ENCODE results near the gene TEX14.
"Not testable (repeated sequence)": the region's sequence is repeated elsewhere in the genome, so short reads cannot be mapped to it uniquely, and the experiment has no call there.

TEX14 gene

GRCh38 chr17:58692239-58693055, 602 bp upstream of the TEX14 start, which contains the start of gene RAD51C:
Gene RAD51C (plus strand): TSS chr17:58692602. CDS start chr17:58692644, 42 bp downstream.
- DNase-seq, result peak; percentile 95

- not testable (repeated sequence) for DNase-seq
These were observed 1.8 kb downstream of the TEX14 start for GRCh38 chr17:58690033-58690432.

- no peak for DNase-seq
These were observed 3.3 kb downstream of the TEX14 start for GRCh38 chr17:58688521-58688920.

GRCh38 chr17:58686980-58687379, 4.9 kb downstream of the TEX14 start:
- DNase-seq, result no peak

GRCh38 chr17:58684462-58684861, 7.4 kb downstream of the TEX14 start:
- not testable (repeated sequence) for DNase-seq

- no peak for DNase-seq
These were observed 7.8 kb downstream of the TEX14 start for GRCh38 chr17:58684003-58684402.

- DNase-seq, result no peak
These were observed 11.8 kb downstream of the TEX14 start for GRCh38 chr17:58680038-58680369.

- DNase-seq, result peak; percentile 26
These were observed 12.4 kb downstream of the TEX14 start for GRCh38 chr17:58679263-58680037.

GRCh38 chr17:58678287-58678686, 13.6 kb downstream of the TEX14 start:
- DNase-seq, result not testable (repeated sequence)

- no peak for DNase-seq
These were observed 14.5 kb downstream of the TEX14 start for GRCh38 chr17:58677194-58677880.

- no peak for DNase-seq
These were observed 19.9 kb downstream of the TEX14 start for GRCh38 chr17:58671969-58672368.

- no peak for DNase-seq
These were observed 22.0 kb downstream of the TEX14 start for GRCh38 chr17:58669853-58670252.

GRCh38 chr17:58668598-58668935, 23.3 kb downstream of the TEX14 start:
- DNase-seq, result no peak

- no peak for DNase-seq
These were observed 23.8 kb downstream of the TEX14 start for GRCh38 chr17:58667934-58668597.

GRCh38 chr17:58666858-58667267, 25.0 kb downstream of the TEX14 start:
- peak; percentile 94 for DNase-seq

GRCh38 chr17:58665946-58666857, 25.6 kb downstream of the TEX14 start:
- no peak for DNase-seq

GRCh38 chr17:58664302-58664701, 27.5 kb downstream of the TEX14 start:
- DNase-seq, result no peak

- no peak for DNase-seq
These were observed 30.3 kb downstream of the TEX14 start for GRCh38 chr17:58661499-58661898.

GRCh38 chr17:58660621-58661020, 31.2 kb downstream of the TEX14 start:
- no peak for DNase-seq

GRCh38 chr17:58659714-58660084, 32.1 kb downstream of the TEX14 start:
- DNase-seq, result not testable (repeated sequence)

GRCh38 chr17:58658804-58659713, 32.8 kb downstream of the TEX14 start:
- peak; percentile 89 for DNase-seq

All from NCI-H774 (cell line).